OCI-LY1 (cell line): ENCODE results near the gene RDH11.

Experiments used
- EZH2 ChIP-seq: fragments of 200-600 bp; sonication (generic), shearing (Covaris generic); IDR thresholded peaks from 2 replicates; pipeline ENCODE4 v1.8.0; 2017; ENCODE audit warnings: borderline replicate concordance, mixed run types, mild to moderate bottlenecking, antibody characterized with exemption, low read length, moderate library complexity, mixed read lengths
- TF ChIP-seq, protein P1 (sequence below): fragments of 200-600 bp; sonication (generic), shearing (Covaris generic); IDR thresholded peaks from 2 replicates; pipeline ENCODE4 v1.5.1; 2017; ENCODE audit warnings: mild to moderate bottlenecking, antibody characterized with exemption, low read length, moderate library complexity, mixed read lengths

DNA sequence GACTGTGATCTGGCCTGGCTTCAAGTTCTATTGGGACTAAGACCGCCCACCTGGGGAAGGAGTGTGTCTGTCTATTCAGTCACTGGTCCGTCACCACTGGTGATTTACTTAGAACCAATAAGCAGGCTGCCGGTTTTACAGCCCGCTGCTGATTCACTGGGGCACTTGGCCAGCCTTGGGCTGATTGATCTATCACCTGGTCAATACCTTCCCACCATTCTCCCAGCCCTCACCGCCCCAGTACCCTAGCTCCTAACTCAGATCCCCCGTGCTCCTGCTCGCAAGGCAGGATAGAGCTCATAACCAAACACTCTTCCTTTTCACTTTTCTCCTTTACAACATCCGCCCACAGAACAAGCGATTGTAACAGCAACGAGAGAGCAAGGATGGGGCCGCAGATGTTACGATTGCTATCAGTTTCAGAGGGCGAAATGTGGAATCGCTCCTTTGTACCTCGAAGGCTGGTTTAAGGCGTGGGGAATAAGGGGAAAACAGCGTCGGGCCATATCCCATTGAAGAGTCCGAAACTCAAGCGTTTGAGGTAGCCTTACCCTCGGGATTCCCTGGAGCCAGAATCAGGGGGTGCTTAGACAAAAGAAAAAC lies 672 bp downstream of the RDH11 start:
- TF ChIP-seq, protein P1, sequence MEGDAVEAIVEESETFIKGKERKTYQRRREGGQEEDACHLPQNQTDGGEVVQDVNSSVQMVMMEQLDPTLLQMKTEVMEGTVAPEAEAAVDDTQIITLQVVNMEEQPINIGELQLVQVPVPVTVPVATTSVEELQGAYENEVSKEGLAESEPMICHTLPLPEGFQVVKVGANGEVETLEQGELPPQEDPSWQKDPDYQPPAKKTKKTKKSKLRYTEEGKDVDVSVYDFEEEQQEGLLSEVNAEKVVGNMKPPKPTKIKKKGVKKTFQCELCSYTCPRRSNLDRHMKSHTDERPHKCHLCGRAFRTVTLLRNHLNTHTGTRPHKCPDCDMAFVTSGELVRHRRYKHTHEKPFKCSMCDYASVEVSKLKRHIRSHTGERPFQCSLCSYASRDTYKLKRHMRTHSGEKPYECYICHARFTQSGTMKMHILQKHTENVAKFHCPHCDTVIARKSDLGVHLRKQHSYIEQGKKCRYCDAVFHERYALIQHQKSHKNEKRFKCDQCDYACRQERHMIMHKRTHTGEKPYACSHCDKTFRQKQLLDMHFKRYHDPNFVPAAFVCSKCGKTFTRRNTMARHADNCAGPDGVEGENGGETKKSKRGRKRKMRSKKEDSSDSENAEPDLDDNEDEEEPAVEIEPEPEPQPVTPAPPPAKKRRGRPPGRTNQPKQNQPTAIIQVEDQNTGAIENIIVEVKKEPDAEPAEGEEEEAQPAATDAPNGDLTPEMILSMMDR: no peak
- no peak for TF ChIP-seq EZH2
